ENCODE results near the gene HES6. TPM values are rescaled to one million over a fixed set of nuclear protein-coding genes. Genes with fewer than 3 reads are reported as not detected.

The HES6 gene
- total and polyA plus RNA-seq, 2 of the 8 experiments (the other 6 are each of a cell fraction or from before 2014, with no cell fraction given), result 32.6 to 36.3 TPM

GRCh38 chr2:238284802-238285515 lies 45.1 kb upstream of the HES6 start:
- Histone ChIP-seq H3K36me3 (ENCODE audit: control insufficient read depth in 2 of 4, insufficient read depth in 4 of 4, low read length in 3 of 4) (no peaks in the 10 kb centered on the region), H3K23ac (ENCODE audit: insufficient read length) (no peak overlapping the region), H3K4me2 (ENCODE audit: insufficient read depth in 1 of 2, low read depth in 2 of 2, low read length in 2 of 2) (no peak overlapping the region), H4K8ac (ENCODE audit: extremely low read depth, insufficient read depth, low read length) (no peak overlapping the region; the same call in 1 of the 2 replicates), H3K9ac (replicated peaks in 1 of 4; ENCODE audit: extremely low read depth in 1 of 4, low read depth in 3 of 4, low read length in 3 of 4) (no peak overlapping the region), H3K79me2 (ENCODE audit: control insufficient read depth in 1 of 2, insufficient read depth in 2 of 2, low read length in 2 of 2) (peaks cover 0 to 4% of the 10 kb centered on the region in 2 experiments; a peak in 1 of 4 replicates), H3K27ac (ENCODE audit: low read depth, low read length) (no peak overlapping the region), H2AFZ (ENCODE audit: low read length) (no peak overlapping the region), H2BK15ac (ENCODE audit: low read length) (no peak overlapping the region), H2AK5ac (ENCODE audit: low read depth, low read length) (no peak overlapping the region), H3K4me1 (replicated peaks in 1 of 4; ENCODE audit: control insufficient read depth in 3 of 4, insufficient read depth in 4 of 4, low read length in 3 of 4) (peaks cover 6 to 19% (median 13%) of the 10 kb centered on the region in 4 experiments), H2BK12ac (ENCODE audit: low read depth, low read length) (no peak overlapping the region), H3K4ac (replicated peaks; ENCODE audit: insufficient read length, low read depth, low read length) (no peak overlapping the region), H3K18ac (ENCODE audit: extremely low read depth, low read length) (no peak overlapping the region), H3K56ac (replicated peaks; ENCODE audit: insufficient read length, low read depth, low read length) (no peak overlapping the region), H2BK5ac (ENCODE audit: low read depth, low read length) (no peak overlapping the region), H4K91ac (replicated peaks; ENCODE audit: insufficient read length, low read length) (no peak overlapping the region), H3K23me2 (ENCODE audit: low read depth, low read length) (peaks cover 12% of the 10 kb centered on the region), H2BK20ac (ENCODE audit: low read length) (no peak overlapping the region), H3K79me1 (ENCODE audit: low read depth, low read length) (peaks cover under 1% of the 10 kb centered on the region), H3K9me3 (ENCODE audit: insufficient read depth in 2 of 2, low read depth in 1 of 2, low read length in 1 of 2) (no peaks in the 10 kb centered on the region), H3K4me3 (ENCODE audit: extremely low read depth in 1 of 4, insufficient read depth in 2 of 4, low read depth in 3 of 4, low read length in 4 of 4) (no peak overlapping the region), H4K5ac (ENCODE audit: insufficient read length, low read depth, low read length) (no peak overlapping the region), H4K20me1 (replicated peaks in 1 of 2; ENCODE audit: control insufficient read depth in 1 of 2, insufficient read depth in 2 of 2, low read length in 2 of 2) (peaks cover 1 to 5% of the 10 kb centered on the region in 2 experiments), H2BK120ac (replicated peaks; ENCODE audit: low read depth, low read length) (no peak overlapping the region), H3K14ac (ENCODE audit: insufficient read length) (no peak overlapping the region), H3K27me3 (replicated peaks in 1 of 4; ENCODE audit: control insufficient read depth in 3 of 4, extremely low read depth in 1 of 4, insufficient read depth in 3 of 4, low read length in 3 of 4) (peaks cover 0 to 10% (median 2%) of the 10 kb centered on the region in 4 experiments; a peak in 2 of 7 replicates)
- ChIA-PET POLR2A (ENCODE audit: partially characterized antibody) (interaction anchor here (1.3 to 1.4 kb wide), 2 partner anchors 14 to 16 kb away, joined by 3 read pairs; no protein-coding TSS in a partner anchor), CTCF (ENCODE audit: partially characterized antibody) (interaction anchor here (0.6 to 18.9 kb wide), 5 partner anchors 10 to 107 kb away, joined by 3 to 298 read pairs (median 6); no protein-coding TSS in a partner anchor)
- WGBS, 2 experiments (ENCODE audit: extremely low coverage in 1 of 2, insufficient coverage in 1 of 2, insufficient read length in 1 of 2, insufficient replicate concordance in 2 of 2, low coverage in 1 of 2, low lambda C conversion rate in 2 of 2, missing lambda C conversion rate in 1 of 2), result 92% methylated on average over 11 of the region's 11 CpGs; no CpG with 5 or more reads in 1 of the 2 experiments
- DNase-seq (ENCODE audit: low read depth in 1 of 2, low spot score in 2 of 2), result no peak
- FAIRE-seq, result no peak
- TF ChIP-seq TEAD4 (IDR thresholded peaks at IDR 0.05; ENCODE audit: low read depth, low read length), result no peak
- no peak for TF ChIP-seq SP4 (IDR thresholded peaks at IDR 0.05; ENCODE audit: low read length)
- no peak for TF ChIP-seq NANOG (IDR thresholded peaks at IDR 0.05; ENCODE audit: insufficient read depth, low read depth, low read length, poor library complexity, severe bottlenecking)
- TF ChIP-seq NRF1 (IDR thresholded peaks at IDR 0.05; ENCODE audit: low read depth, low read length), result no peak
- no peak for TF ChIP-seq CBX8 (IDR thresholded peaks at IDR 0.05; ENCODE audit: borderline replicate concordance, low read depth, low read length)
- no peak for TF ChIP-seq SP2 (IDR thresholded peaks at IDR 0.05; ENCODE audit: low read length)
- TF ChIP-seq POLR2A (IDR thresholded peaks at IDR 0.05; ENCODE audit: control extremely low read depth in 1 of 2, low read depth in 2 of 2, low read length in 2 of 2), result no peak
- TF ChIP-seq HDAC6 (IDR thresholded peaks at IDR 0.05; ENCODE audit: low read depth, low read length), result no peak
- TF ChIP-seq EGR1 (IDR thresholded peaks at IDR 0.05; ENCODE audit: borderline replicate concordance, low read depth, low read length), result no peak
- no peak for TF ChIP-seq RXRA (IDR thresholded peaks at IDR 0.05; ENCODE audit: insufficient read depth, low read depth, low read length)
- no peak for TF ChIP-seq RFX5 (IDR thresholded peaks at IDR 0.05; ENCODE audit: borderline replicate concordance, low read depth, low read length)
- no peak for TF ChIP-seq ATF2 (IDR thresholded peaks at IDR 0.05; ENCODE audit: low read length)
